ENCODE measurements around the gene NIM1K. TPM values are rescaled to one million over a fixed set of nuclear protein-coding genes. Genes with fewer than 3 reads are reported as not detected.

NIM1K gene
- total and polyA plus RNA-seq, 2 donors (not counting 3 experiments of a cell fraction or from before 2014, with no cell fraction given), result 0.04 to 0.49 TPM

DNA sequence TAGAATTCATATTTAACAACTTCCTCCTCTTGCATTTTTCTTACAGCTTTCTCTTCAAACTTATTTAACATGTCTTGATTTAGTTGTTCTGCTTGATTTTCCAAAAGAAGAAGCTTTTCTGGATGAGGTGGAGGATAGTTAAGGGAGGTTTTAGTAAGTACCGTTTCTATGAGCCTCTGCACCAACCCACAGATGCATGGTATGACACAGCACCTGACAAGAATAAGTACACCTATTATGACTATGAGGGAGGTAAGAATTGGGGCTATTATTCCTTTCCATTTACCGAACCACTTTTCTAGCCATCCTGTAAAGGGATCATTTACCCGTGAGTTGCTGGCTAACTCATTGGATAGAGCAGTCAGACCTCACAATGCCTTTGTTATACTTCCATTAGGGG lies 123.7 kb downstream of the NIM1K start:
- TF ChIP-seq FOS (IDR thresholded peaks at IDR 0.05; ENCODE audit: borderline replicate concordance, insufficient read depth, low read length), result no peak
- TF ChIP-seq, protein P1, sequence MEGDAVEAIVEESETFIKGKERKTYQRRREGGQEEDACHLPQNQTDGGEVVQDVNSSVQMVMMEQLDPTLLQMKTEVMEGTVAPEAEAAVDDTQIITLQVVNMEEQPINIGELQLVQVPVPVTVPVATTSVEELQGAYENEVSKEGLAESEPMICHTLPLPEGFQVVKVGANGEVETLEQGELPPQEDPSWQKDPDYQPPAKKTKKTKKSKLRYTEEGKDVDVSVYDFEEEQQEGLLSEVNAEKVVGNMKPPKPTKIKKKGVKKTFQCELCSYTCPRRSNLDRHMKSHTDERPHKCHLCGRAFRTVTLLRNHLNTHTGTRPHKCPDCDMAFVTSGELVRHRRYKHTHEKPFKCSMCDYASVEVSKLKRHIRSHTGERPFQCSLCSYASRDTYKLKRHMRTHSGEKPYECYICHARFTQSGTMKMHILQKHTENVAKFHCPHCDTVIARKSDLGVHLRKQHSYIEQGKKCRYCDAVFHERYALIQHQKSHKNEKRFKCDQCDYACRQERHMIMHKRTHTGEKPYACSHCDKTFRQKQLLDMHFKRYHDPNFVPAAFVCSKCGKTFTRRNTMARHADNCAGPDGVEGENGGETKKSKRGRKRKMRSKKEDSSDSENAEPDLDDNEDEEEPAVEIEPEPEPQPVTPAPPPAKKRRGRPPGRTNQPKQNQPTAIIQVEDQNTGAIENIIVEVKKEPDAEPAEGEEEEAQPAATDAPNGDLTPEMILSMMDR (IDR thresholded peaks at IDR 0.05; ENCODE audit: extremely low read depth in 1 of 2, insufficient read depth in 1 of 2, low read depth in 1 of 2, low read length in 2 of 2), result no peak
- no peak for TF ChIP-seq POLR2AphosphoS5 (IDR thresholded peaks at IDR 0.05; ENCODE audit: insufficient read depth, low read depth, low read length)
- TF ChIP-seq, protein P2, sequence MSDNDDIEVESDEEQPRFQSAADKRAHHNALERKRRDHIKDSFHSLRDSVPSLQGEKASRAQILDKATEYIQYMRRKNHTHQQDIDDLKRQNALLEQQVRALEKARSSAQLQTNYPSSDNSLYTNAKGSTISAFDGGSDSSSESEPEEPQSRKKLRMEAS (IDR thresholded peaks at IDR 0.05; ENCODE audit: insufficient read depth, insufficient read length), result no peak
- no peak overlapping the region for H3K4me2 ChIP-seq (ENCODE audit: insufficient read depth, low read length)
- no peaks in the 10 kb centered on the region for H4K20me1 ChIP-seq (replicated peaks; ENCODE audit: control insufficient read depth, extremely low read depth, insufficient read depth, low read length)
- H3K27ac ChIP-seq (ENCODE audit: insufficient read depth, low read depth, low read length), result no peak overlapping the region
- H3K4me1 ChIP-seq (ENCODE audit: control insufficient read depth, extremely low read depth, insufficient read depth, low read length), result peaks cover 19% of the 10 kb centered on the region
- H3K9ac ChIP-seq (replicated peaks; ENCODE audit: extremely low read depth, insufficient read depth, low read length), result no peak overlapping the region
- H3K4me3 ChIP-seq (replicated peaks in 1 of 3; ENCODE audit: insufficient read depth in 1 of 3, low read depth in 1 of 3, low read length in 3 of 3), result no peak overlapping the region
- ChIA-PET POLR2A (interaction anchor here (0.6 kb wide), 1 partner anchor 224 kb away, joined by 3 read pairs; no protein-coding TSS in a partner anchor), CTCF (interaction anchor here (1.5 kb wide), 1 partner anchor 74 kb away, joined by 5 read pairs; no protein-coding TSS in a partner anchor)
- FAIRE-seq, result no peak
- H3K79me2 ChIP-seq (ENCODE audit: control insufficient read depth, insufficient read depth, low read length), result peaks cover 26% of the 10 kb centered on the region
- DNase-seq (ENCODE audit: low read depth, low spot score), result no peak
- H3K9me1 ChIP-seq (replicated peaks; ENCODE audit: control insufficient read depth, extremely low read depth, insufficient read depth, low read length), result no peaks in the 10 kb centered on the region
- dilution Hi-C loops (cut with MboI; ENCODE audit: extremely low pct_ligation_motif_present, low sequenced_read_pairs), result no loop called here
- no peak overlapping the region for H2AFZ ChIP-seq (ENCODE audit: low read depth, low read length)
- H3K36me3 ChIP-seq (ENCODE audit: control insufficient read depth in 2 of 2, extremely low read depth in 1 of 2, insufficient read depth in 2 of 2, low read length in 2 of 2), result no peaks in the 10 kb centered on the region
- intact Hi-C loops (cut with micrococcal nuclease), result loop anchor here (10.0 kb wide), 1 partner anchor 1411 kb away; the partner anchor contains the start of gene RIMOC1
- H3K9me3 ChIP-seq (replicated peaks; ENCODE audit: control insufficient read depth, insufficient read depth, low read length), result no peaks in the 10 kb centered on the region
- BruUV-seq (replicated peaks), result no TSS peak
- H3K27me3 ChIP-seq (ENCODE audit: control insufficient read depth in 2 of 2, insufficient read depth in 2 of 2, low read length in 2 of 2), result peaks cover 0 to 3% of the 10 kb centered on the region in 2 experiments

DNA sequence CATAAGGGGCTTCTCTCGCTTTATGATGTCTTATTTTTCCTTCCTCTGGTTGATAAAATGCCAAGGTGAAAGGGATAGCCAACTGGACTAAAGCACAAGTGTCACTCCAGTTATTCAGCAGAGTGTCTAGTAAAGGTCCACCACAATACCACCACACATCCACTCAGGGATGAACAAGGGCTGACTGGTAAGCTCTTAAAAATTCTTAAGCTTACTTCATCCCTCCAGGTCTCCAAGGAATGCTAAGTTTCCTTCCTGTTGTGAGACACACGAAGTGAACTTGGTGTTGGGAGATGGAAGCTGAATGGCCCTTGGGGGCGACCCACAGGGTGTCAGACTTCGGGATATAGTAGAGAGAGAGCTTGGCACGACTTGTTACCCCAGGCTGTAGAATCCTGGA lies 124.4 kb downstream of the NIM1K start:
- ChIA-PET CTCF (interaction anchor here (1.5 kb wide), 1 partner anchor 73 kb away, joined by 5 read pairs; no protein-coding TSS in a partner anchor), POLR2A (no interaction called here)
- Histone ChIP-seq H3K4me3 (replicated peaks in 1 of 3; ENCODE audit: insufficient read depth in 1 of 3, low read depth in 1 of 3, low read length in 3 of 3) (no peak overlapping the region), H3K4me1 (ENCODE audit: control insufficient read depth, extremely low read depth, insufficient read depth, low read length) (peaks cover 12% of the 10 kb centered on the region), H3K79me2 (ENCODE audit: control insufficient read depth, insufficient read depth, low read length) (peaks cover 18% of the 10 kb centered on the region), H3K9ac (replicated peaks; ENCODE audit: extremely low read depth, insufficient read depth, low read length) (no peak overlapping the region), H3K9me3 (replicated peaks; ENCODE audit: control insufficient read depth, insufficient read depth, low read length) (no peaks in the 10 kb centered on the region), H3K36me3 (ENCODE audit: control insufficient read depth in 2 of 2, extremely low read depth in 1 of 2, insufficient read depth in 2 of 2, low read length in 2 of 2) (no peaks in the 10 kb centered on the region), H3K9me1 (replicated peaks; ENCODE audit: control insufficient read depth, extremely low read depth, insufficient read depth, low read length) (no peaks in the 10 kb centered on the region), H3K4me2 (ENCODE audit: insufficient read depth, low read length) (no peak overlapping the region), H3K27me3 (ENCODE audit: control insufficient read depth in 2 of 2, insufficient read depth in 2 of 2, low read length in 2 of 2) (peaks cover 0 to 5% of the 10 kb centered on the region in 2 experiments), H3K27ac (ENCODE audit: insufficient read depth, low read depth, low read length) (no peak overlapping the region), H2AFZ (ENCODE audit: low read depth, low read length) (no peak overlapping the region), H4K20me1 (replicated peaks; ENCODE audit: control insufficient read depth, extremely low read depth, insufficient read depth, low read length) (no peaks in the 10 kb centered on the region)
- TF ChIP-seq POLR2AphosphoS5 (IDR thresholded peaks at IDR 0.05; ENCODE audit: insufficient read depth, low read depth, low read length), result no peak
- no peak for TF ChIP-seq EZH2 (IDR thresholded peaks at IDR 0.05; ENCODE audit: borderline replicate concordance, low read depth, low read length, severe bottlenecking)
- no peak for TF ChIP-seq FOS (IDR thresholded peaks at IDR 0.05; ENCODE audit: borderline replicate concordance, insufficient read depth, low read length)
- no peak for TF ChIP-seq POLR2A (IDR thresholded peaks at IDR 0.05; ENCODE audit: low read depth, low read length)
- TF ChIP-seq GATA2 (IDR thresholded peaks at IDR 0.05; ENCODE audit: insufficient read depth, insufficient read length, low read depth, low read length), result no peak
- TF ChIP-seq JUN (IDR thresholded peaks at IDR 0.05; ENCODE audit: borderline replicate concordance, insufficient read depth, insufficient read length, low read depth), result no peak
- TF ChIP-seq, protein P1 (IDR thresholded peaks at IDR 0.05; ENCODE audit: extremely low read depth in 1 of 2, insufficient read depth in 1 of 2, low read depth in 1 of 2, low read length in 2 of 2), result no peak
- TF ChIP-seq, protein P2 (IDR thresholded peaks at IDR 0.05; ENCODE audit: insufficient read depth, insufficient read length), result no peak
- no peak for TF ChIP-seq MYC (IDR thresholded peaks at IDR 0.05; ENCODE audit: low read depth, low read length)
- FAIRE-seq (no peak), DNase-seq (ENCODE audit: low read depth, low spot score) (no peak)
- intact Hi-C loops (cut with micrococcal nuclease), result loop anchor here (10.0 kb wide), 1 partner anchor 1412 kb away; the partner anchor contains the start of gene RIMOC1
- dilution Hi-C loops (cut with MboI; ENCODE audit: extremely low pct_ligation_motif_present, low sequenced_read_pairs), result no loop called here
- no TSS peak for BruUV-seq (replicated peaks)
